ENCODE results near the gene OTUD4.

GRCh38 chr4:145130130-145130529 is 50.3 kb downstream of the OTUD4 start:
- TF ChIP-seq CTCF (IDR thresholded peaks at IDR 0.05; ENCODE audit: insufficient read depth, low read length) (no peak), POLR2AphosphoS5 (IDR thresholded peaks at IDR 0.05; ENCODE audit: low read depth) (no peak), SPI1 (IDR thresholded peaks at IDR 0.05; ENCODE audit: borderline replicate concordance, low read depth) (no peak), REST (IDR thresholded peaks at IDR 0.05; ENCODE audit: insufficient replicate concordance, low read depth) (no peak), GABPA (IDR thresholded peaks at IDR 0.05; ENCODE audit: low read depth) (no peak)

Measured in HL-60 (cell line).